ENCODE data around the gene ZNF470. TPM values are rescaled to one million over a fixed set of nuclear protein-coding genes. Genes with fewer than 3 reads are reported as not detected.

ZNF470 gene
- total RNA-seq, 1 experiment from 2014 or later, result 0.43 TPM

- Histone ChIP-seq H3K4me3 (ENCODE audit: low read depth, low read length) (peak overlapping the region; percentile 59), H3K9me3 (peaks cover 10% of the 10 kb centered on the region; the same call in 1 of the 2 replicates), H3K36me3 (ENCODE audit: control insufficient read depth, insufficient read depth, low read length) (no peaks in the 10 kb centered on the region), H3K4me1 (no peaks in the 10 kb centered on the region), H3K27me3 (replicated peaks; ENCODE audit: control insufficient read depth, insufficient read depth, low read length) (no peaks in the 10 kb centered on the region)
- no TSS peak for BruUV-seq (replicated peaks)
- peak overlapping the region; percentile 72 for H3K4me3 Mint-ChIP-seq (ENCODE audit: unreplicated experiment)
- H3K36me3 Mint-ChIP-seq (ENCODE audit: insufficient read depth, unreplicated experiment), result no peaks in the 10 kb centered on the region
- peaks cover 50% of the 10 kb centered on the region for H3K9me3 Mint-ChIP-seq (ENCODE audit: unreplicated experiment)
- no peak overlapping the region for H3K27ac Mint-ChIP-seq (ENCODE audit: unreplicated experiment)
- no peak for DNase-seq
- TF ChIP-seq CTCF (IDR thresholded peaks at IDR 0.05; ENCODE audit: insufficient read depth in 1 of 2, low read depth in 1 of 2, low read length in 1 of 2, severe bottlenecking in 1 of 2, unreplicated experiment in 1 of 2), result no peak
- POLR2A ChIA-PET, result no interaction called here
- intact Hi-C loops (cut with micrococcal nuclease; ENCODE audit: unreplicated experiment), result loop anchor here (1.0 kb wide), 1 partner anchor 28 kb away; the partner anchor contains the start of gene ZNF470
- no peaks in the 10 kb centered on the region for H3K4me1 Mint-ChIP-seq (ENCODE audit: low read depth, unreplicated experiment)
- CTCF ChIA-PET, result no interaction called here
- no peaks in the 10 kb centered on the region for H3K27me3 Mint-ChIP-seq (ENCODE audit: insufficient read depth, unreplicated experiment)
Observed at GRCh38 chr19:56595548-56595899, 28.3 kb downstream of the ZNF470 start.

- no TSS peak for BruUV-seq (replicated peaks)
- H3K9me3 ChIP-seq, result peaks cover 10% of the 10 kb centered on the region; the same call in 1 of the 2 replicates
- Mint-ChIP-seq H3K27ac (ENCODE audit: unreplicated experiment) (no peak overlapping the region), H3K27me3 (ENCODE audit: insufficient read depth, unreplicated experiment) (no peaks in the 10 kb centered on the region), H3K4me1 (ENCODE audit: low read depth, unreplicated experiment) (no peaks in the 10 kb centered on the region), H3K36me3 (ENCODE audit: insufficient read depth, unreplicated experiment) (no peaks in the 10 kb centered on the region), H3K4me3 (ENCODE audit: unreplicated experiment) (no peak overlapping the region), H3K9me3 (ENCODE audit: unreplicated experiment) (peaks cover 48% of the 10 kb centered on the region)
- intact Hi-C loops (cut with micrococcal nuclease; ENCODE audit: unreplicated experiment), result no loop called here
- CTCF ChIA-PET, result no interaction called here
- H3K36me3 ChIP-seq (ENCODE audit: control insufficient read depth, insufficient read depth, low read length), result no peaks in the 10 kb centered on the region
- H3K27me3 ChIP-seq (replicated peaks; ENCODE audit: control insufficient read depth, insufficient read depth, low read length), result no peaks in the 10 kb centered on the region
- TF ChIP-seq CTCF (IDR thresholded peaks at IDR 0.05; ENCODE audit: insufficient read depth in 1 of 2, low read depth in 1 of 2, low read length in 1 of 2, severe bottlenecking in 1 of 2, unreplicated experiment in 1 of 2), result no peak
- H3K4me3 ChIP-seq (ENCODE audit: low read depth, low read length), result no peak overlapping the region
- POLR2A ChIA-PET, result no interaction called here
- DNase-seq, result no peak
- H3K4me1 ChIP-seq, result no peaks in the 10 kb centered on the region
Observed at GRCh38 chr19:56596676-56597075, 29.4 kb downstream of the ZNF470 start.

- H3K27me3 ChIP-seq (replicated peaks; ENCODE audit: control insufficient read depth, insufficient read depth, low read length), result no peaks in the 10 kb centered on the region
- intact Hi-C loops (cut with micrococcal nuclease; ENCODE audit: unreplicated experiment), result no loop called here
- CTCF ChIA-PET, result no interaction called here
- POLR2A ChIA-PET, result no interaction called here
- no peak for TF ChIP-seq CTCF (IDR thresholded peaks at IDR 0.05; ENCODE audit: insufficient read depth in 1 of 2, low read depth in 1 of 2, low read length in 1 of 2, severe bottlenecking in 1 of 2, unreplicated experiment in 1 of 2)
- H3K36me3 ChIP-seq (ENCODE audit: control insufficient read depth, insufficient read depth, low read length), result no peaks in the 10 kb centered on the region
- Mint-ChIP-seq H3K27ac (ENCODE audit: unreplicated experiment) (no peak overlapping the region), H3K36me3 (ENCODE audit: insufficient read depth, unreplicated experiment) (no peaks in the 10 kb centered on the region), H3K9me3 (ENCODE audit: unreplicated experiment) (peaks cover 42% of the 10 kb centered on the region), H3K4me3 (ENCODE audit: unreplicated experiment) (no peak overlapping the region), H3K27me3 (ENCODE audit: insufficient read depth, unreplicated experiment) (no peaks in the 10 kb centered on the region), H3K4me1 (ENCODE audit: low read depth, unreplicated experiment) (no peaks in the 10 kb centered on the region)
- DNase-seq, result no peak
- H3K4me3 ChIP-seq (ENCODE audit: low read depth, low read length), result no peak overlapping the region
- peaks cover 7% of the 10 kb centered on the region; the same call in 1 of the 2 replicates for H3K9me3 ChIP-seq
- no peaks in the 10 kb centered on the region for H3K4me1 ChIP-seq
- no TSS peak for BruUV-seq (replicated peaks)
Observed at GRCh38 chr19:56597696-56598095, 30.4 kb downstream of the ZNF470 start.

Data from Caco-2 (cell line).